ENCODE results near the gene KRT72.

DNA sequence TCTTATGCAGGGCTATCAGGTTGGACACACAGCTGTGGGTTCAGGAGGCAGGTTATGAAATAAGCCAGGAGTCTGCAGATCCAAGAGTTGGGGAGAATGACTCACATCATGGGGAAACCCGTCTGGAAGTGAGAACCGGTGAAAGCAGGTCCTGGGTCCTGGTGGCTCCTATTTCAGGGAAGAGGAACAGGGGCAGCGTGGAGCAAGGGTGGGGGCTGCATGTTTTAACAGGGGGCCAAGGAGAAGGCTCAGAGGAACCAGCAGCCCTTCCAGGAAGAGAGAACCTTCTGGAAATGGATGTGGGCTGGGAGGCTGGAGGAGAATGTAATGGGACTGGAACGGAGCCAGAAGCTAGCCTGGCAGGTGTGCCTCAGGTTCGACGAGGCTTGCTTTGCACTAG is 19.8 kb downstream of the KRT72 start:
- TF ChIP-seq, protein P1, sequence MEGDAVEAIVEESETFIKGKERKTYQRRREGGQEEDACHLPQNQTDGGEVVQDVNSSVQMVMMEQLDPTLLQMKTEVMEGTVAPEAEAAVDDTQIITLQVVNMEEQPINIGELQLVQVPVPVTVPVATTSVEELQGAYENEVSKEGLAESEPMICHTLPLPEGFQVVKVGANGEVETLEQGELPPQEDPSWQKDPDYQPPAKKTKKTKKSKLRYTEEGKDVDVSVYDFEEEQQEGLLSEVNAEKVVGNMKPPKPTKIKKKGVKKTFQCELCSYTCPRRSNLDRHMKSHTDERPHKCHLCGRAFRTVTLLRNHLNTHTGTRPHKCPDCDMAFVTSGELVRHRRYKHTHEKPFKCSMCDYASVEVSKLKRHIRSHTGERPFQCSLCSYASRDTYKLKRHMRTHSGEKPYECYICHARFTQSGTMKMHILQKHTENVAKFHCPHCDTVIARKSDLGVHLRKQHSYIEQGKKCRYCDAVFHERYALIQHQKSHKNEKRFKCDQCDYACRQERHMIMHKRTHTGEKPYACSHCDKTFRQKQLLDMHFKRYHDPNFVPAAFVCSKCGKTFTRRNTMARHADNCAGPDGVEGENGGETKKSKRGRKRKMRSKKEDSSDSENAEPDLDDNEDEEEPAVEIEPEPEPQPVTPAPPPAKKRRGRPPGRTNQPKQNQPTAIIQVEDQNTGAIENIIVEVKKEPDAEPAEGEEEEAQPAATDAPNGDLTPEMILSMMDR (IDR thresholded peaks at IDR 0.05) = no peak
- no peak for TF ChIP-seq POLR2A (IDR thresholded peaks at IDR 0.05)

Data from vagina (tissue), 2 donors.